Sigmoid colon (tissue), 7 donors: Measurements from ENCODE around the gene GDE1. TPM values are rescaled to one million over a fixed set of nuclear protein-coding genes. Genes with fewer than 3 reads are reported as not detected.
"Not testable (repeated sequence)": the region's sequence is repeated elsewhere in the genome, so short reads cannot be mapped to it uniquely, and the experiment has no call there.

Experiments
- DNase-seq: peaks from one replicate; pipeline ENCODE4 v3.0.0-alpha.2; 2019
- H3K27ac ChIP-seq, 4 donors: fragments of 200-600 bp; sonication (generic); one replicate each; pipeline ENCODE4 v1.5.1; 2016 to 2019; ENCODE audit warnings: mild to moderate bottlenecking in 1 of 4
- H3K27me3 ChIP-seq, 3 donors: fragments of 200-600 bp; sonication (generic); one replicate each; pipeline ENCODE4 v1.5.1; 2019; ENCODE audit warnings: mild to moderate bottlenecking in 1 of 3
- H3K36me3 ChIP-seq, 4 donors: fragments of 200-600 bp; sonication (generic); one replicate each; pipeline ENCODE4 v1.5.1; 2016 to 2019
- H3K4me1 ChIP-seq, 4 donors: fragments of 200-600 bp; sonication (generic); one replicate each; pipeline ENCODE4 v1.5.1; 2017 to 2019
- H3K4me3 ChIP-seq, 4 donors: fragments of 200-600 bp; sonication (generic); one replicate each; pipeline ENCODE4 v1.5.1; 2017 to 2019; ENCODE audit warnings: mild to moderate bottlenecking in 2 of 4, moderate library complexity in 1 of 4
- H3K9me3 ChIP-seq, 4 donors: fragments of 200-600 bp in 3 of 4; sonication (generic) in 3 of 4; one replicate each; pipeline versions ENCODE4 v1.5.1 to v1.6.1; 2013 to 2019
- EP300 ChIP-seq, 4 donors: sonication (generic); formaldehyde crosslinking; IDR thresholded peaks; one replicate each; pipeline ENCODE4 v1.6.1; 2017; ENCODE audit warnings: antibody characterized with exemption in 4 of 4
- POLR2A ChIP-seq, 2 donors: fragments of 450-650 bp; IDR thresholded peaks; one replicate each; pipeline ENCODE4 v1.6.1; 2016; ENCODE audit warnings: antibody characterized with exemption in 2 of 2, mild to moderate bottlenecking in 2 of 2, moderate library complexity in 2 of 2
- POLR2AphosphoS5 ChIP-seq, 4 donors: sonication (generic); formaldehyde crosslinking; IDR thresholded peaks; one replicate each; pipeline ENCODE4 v1.6.1; 2017; ENCODE audit warnings: antibody characterized with exemption in 4 of 4
- WGBS, 2 donors: extraction: QIAGEN DNeasy Blood & Tissue Kit; methylation state at CpG; one replicate each; pipeline ENCODE4 v1.1.7; 2013; 5-methylcytosine and 5-hydroxymethylcytosine counted together
- intact Hi-C: fragments of 100-400 bp; cut with DNase I; formaldehyde crosslinking; loops from one replicate; pipeline ENCODE4 v1.15.1; 2023
- polyA plus RNA-seq, 3 donors: library from polyadenylated mRNA; stranded (reverse); fragments of 200-250 nt; gene quantifications; one replicate each; pipeline ENCODE4 v1.2.3, GENCODE V29; 2013
- total RNA-seq, 4 donors: library from RNA; depleted of rRNA; stranded (reverse); fragments of >200 nt; gene quantifications; one replicate each; pipeline ENCODE4 v1.1.0, GENCODE V29; 2016
- TF ChIP-seq, protein P1 (sequence below), 4 experiments: fragments of 450-650 bp in 3 of 4; fragments of 200-600 bp in 1 of 4; IDR thresholded peaks; one replicate each; pipeline ENCODE4 v1.5.1; 2016 to 2019; ENCODE audit warnings: antibody characterized with exemption in 4 of 4, mild to moderate bottlenecking in 3 of 4, moderate library complexity in 2 of 4
- donor health status: healthy with polysubstance abuse.
- donor health status: Bipolar disorder and iron deficiency.
- donor health status: healthy.

GDE1 gene
- total and polyA plus RNA-seq, 7 donors = 56.6 to 107 (median 86.5) TPM

DNA sequence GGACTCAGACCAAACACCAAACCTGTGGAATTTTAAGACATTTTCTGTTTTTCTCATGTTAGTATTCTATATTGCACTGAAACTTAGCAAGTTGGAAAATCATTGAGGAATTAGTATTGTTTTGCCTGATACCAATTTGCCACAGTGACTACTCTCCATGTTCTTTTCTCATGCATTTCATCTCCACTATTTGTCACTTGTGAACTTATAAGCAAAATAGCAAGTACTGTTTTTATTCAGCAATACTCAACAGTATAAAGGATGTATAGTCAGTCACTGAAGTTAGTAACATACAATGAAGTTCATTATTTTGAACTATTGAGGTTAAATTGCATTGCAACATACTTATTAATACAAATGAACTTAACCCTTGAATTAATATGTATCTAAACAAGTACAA, 27.8 kb upstream of the GDE1 start:
- no peaks in the 10 kb centered on the region for H3K9me3 ChIP-seq
- no peak overlapping the region for H3K27ac ChIP-seq
- H3K4me1 ChIP-seq = peaks cover 0 to 5% (median 5%) of the 10 kb centered on the region in 4 donors
- H3K27me3 ChIP-seq = no peaks in the 10 kb centered on the region
- no peak overlapping the region for H3K4me3 ChIP-seq
- TF ChIP-seq, protein P1, sequence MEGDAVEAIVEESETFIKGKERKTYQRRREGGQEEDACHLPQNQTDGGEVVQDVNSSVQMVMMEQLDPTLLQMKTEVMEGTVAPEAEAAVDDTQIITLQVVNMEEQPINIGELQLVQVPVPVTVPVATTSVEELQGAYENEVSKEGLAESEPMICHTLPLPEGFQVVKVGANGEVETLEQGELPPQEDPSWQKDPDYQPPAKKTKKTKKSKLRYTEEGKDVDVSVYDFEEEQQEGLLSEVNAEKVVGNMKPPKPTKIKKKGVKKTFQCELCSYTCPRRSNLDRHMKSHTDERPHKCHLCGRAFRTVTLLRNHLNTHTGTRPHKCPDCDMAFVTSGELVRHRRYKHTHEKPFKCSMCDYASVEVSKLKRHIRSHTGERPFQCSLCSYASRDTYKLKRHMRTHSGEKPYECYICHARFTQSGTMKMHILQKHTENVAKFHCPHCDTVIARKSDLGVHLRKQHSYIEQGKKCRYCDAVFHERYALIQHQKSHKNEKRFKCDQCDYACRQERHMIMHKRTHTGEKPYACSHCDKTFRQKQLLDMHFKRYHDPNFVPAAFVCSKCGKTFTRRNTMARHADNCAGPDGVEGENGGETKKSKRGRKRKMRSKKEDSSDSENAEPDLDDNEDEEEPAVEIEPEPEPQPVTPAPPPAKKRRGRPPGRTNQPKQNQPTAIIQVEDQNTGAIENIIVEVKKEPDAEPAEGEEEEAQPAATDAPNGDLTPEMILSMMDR (IDR thresholded peaks at IDR 0.05) = no peak
- TF ChIP-seq POLR2AphosphoS5 (IDR thresholded peaks at IDR 0.05) (no peak), POLR2A (IDR thresholded peaks at IDR 0.05) (no peak), EP300 (IDR thresholded peaks at IDR 0.05) (no peak)
- H3K36me3 ChIP-seq = peaks cover 0 to 65% (median 4%) of the 10 kb centered on the region in 4 donors
- intact Hi-C loops = loop anchor here (10.0 kb wide), 1 partner anchor 165 kb away; the partner anchor contains the start of genes IQCK and KNOP1
- DNase-seq = no peak

DNA sequence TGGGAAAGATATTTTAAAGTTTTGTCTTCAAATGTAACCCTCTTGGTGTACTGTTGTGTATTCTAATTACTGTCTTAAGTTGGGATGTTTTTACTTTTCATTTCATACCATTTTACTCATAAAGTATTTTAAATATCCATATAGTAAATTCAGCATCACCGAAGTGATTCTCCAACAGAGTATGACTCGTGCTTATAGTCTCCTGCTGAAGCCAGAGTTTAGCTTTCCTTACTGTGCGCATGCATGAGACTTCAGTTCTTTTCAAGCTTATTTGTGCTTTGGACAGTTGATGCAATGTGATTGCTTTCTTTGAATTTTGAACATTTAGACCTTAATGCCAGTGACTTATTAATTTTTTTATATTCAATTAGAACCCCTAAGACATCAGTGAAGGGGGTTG, 26.2 kb upstream of the GDE1 start:
- WGBS, 2 donors = 96% methylated on average over 3 of the region's 3 CpGs
- peaks cover 0 to 80% (median 7%) of the 10 kb centered on the region in 4 donors for H3K36me3 ChIP-seq
- TF ChIP-seq EP300 (IDR thresholded peaks at IDR 0.05) = no peak
- no peak for TF ChIP-seq POLR2A (IDR thresholded peaks at IDR 0.05)
- no peak for TF ChIP-seq POLR2AphosphoS5 (IDR thresholded peaks at IDR 0.05)
- TF ChIP-seq, protein P1 (IDR thresholded peaks at IDR 0.05) = no peak
- no peaks in the 10 kb centered on the region for H3K27me3 ChIP-seq
- intact Hi-C loops = no loop called here
- DNase-seq = no peak
- H3K9me3 ChIP-seq = no peaks in the 10 kb centered on the region
- H3K4me1 ChIP-seq = no peaks in the 10 kb centered on the region
- no peak overlapping the region for H3K4me3 ChIP-seq
- no peak overlapping the region for H3K27ac ChIP-seq

GRCh38 chr16:19543278-19543996, 21.5 kb upstream of the GDE1 start:
- H3K4me1 ChIP-seq, DNase-seq, H3K27ac ChIP-seq, H3K9me3 ChIP-seq, H3K4me3 ChIP-seq, intact Hi-C loops, H3K27me3 ChIP-seq: not testable (repeated sequence)
- peaks cover 0 to 84% (median 10%) of the 10 kb centered on the region in 4 donors for H3K36me3 ChIP-seq
- WGBS, 2 donors = 83 to 84% methylated on average over 10 of the region's 10 CpGs

- 18 to 70% methylated on average over 3 of the region's 3 CpGs for WGBS, 2 donors
- no peak overlapping the region for H3K27ac ChIP-seq
Measured at GRCh38 chr16:19542138-19542821, 20.4 kb upstream of the GDE1 start.

More at GRCh38 chr16:19542138-19542821, 20.4 kb upstream of the GDE1 start:
- Histone ChIP-seq H3K9me3 (no peaks in the 10 kb centered on the region), H3K36me3 (peaks cover 0 to 78% (median 10%) of the 10 kb centered on the region in 4 donors), H3K4me3 (no peak overlapping the region), H3K4me1 (no peaks in the 10 kb centered on the region), H3K27me3 (no peaks in the 10 kb centered on the region)
- TF ChIP-seq, protein P1 (IDR thresholded peaks at IDR 0.05) = no peak
- TF ChIP-seq EP300 (IDR thresholded peaks at IDR 0.05) (no peak), POLR2AphosphoS5 (IDR thresholded peaks at IDR 0.05) (no peak), POLR2A (IDR thresholded peaks at IDR 0.05) (no peak)
- no peak for DNase-seq
- intact Hi-C loops = no loop called here
